HUES48 (cell line): ENCODE data around the gene AARS2.

Experiments
- H3K27ac ChIP-seq: one replicate; pipeline ENCODE4 v1.7.0; 2013; ENCODE audit warnings: low read depth, low read length, inconsistent platforms
- H3K27me3 ChIP-seq: 2 replicates; pipeline ENCODE4 v1.6.1; 2013; ENCODE audit warnings: mild to moderate bottlenecking, low read length; ENCODE audit not compliant: control insufficient read depth, insufficient read depth
- H3K36me3 ChIP-seq: 2 replicates; pipeline ENCODE4 v1.6.1; 2013; ENCODE audit warnings: low read length; ENCODE audit not compliant: control insufficient read depth, insufficient read depth
- H3K4me1 ChIP-seq: 2 replicates; pipeline ENCODE4 v1.6.1; 2013; ENCODE audit warnings: mild to moderate bottlenecking, low read length; ENCODE audit not compliant: control insufficient read depth, insufficient read depth
- H3K4me3 ChIP-seq: 2 replicates; pipeline ENCODE4 v1.5.1; 2013; ENCODE audit warnings: mild to moderate bottlenecking, low read depth, low read length
- H3K9ac ChIP-seq: 2 replicates; pipeline ENCODE4 v1.6.1; 2013; ENCODE audit warnings: mild to moderate bottlenecking, low read depth, low read length, moderate library complexity
- H3K9me3 ChIP-seq: 2 replicates; pipeline ENCODE4 v1.6.1; 2013; ENCODE audit warnings: low read length; ENCODE audit not compliant: control insufficient read depth, insufficient read depth

Gene AARS2

GRCh38 chr6:44260011-44260410 is 53.1 kb downstream of the AARS2 start:
- H3K9ac ChIP-seq, result no peak overlapping the region
- peaks cover 32% of the 10 kb centered on the region for H3K36me3 ChIP-seq
- no peaks in the 10 kb centered on the region for H3K9me3 ChIP-seq
- H3K4me3 ChIP-seq, result no peak overlapping the region
- peaks cover 4% of the 10 kb centered on the region; the same call in 1 of the 2 replicates for H3K27me3 ChIP-seq
- H3K27ac ChIP-seq, result no peak overlapping the region
- peaks cover 20% of the 10 kb centered on the region for H3K4me1 ChIP-seq

GRCh38 chr6:44258921-44259320 is 54.2 kb downstream of the AARS2 start:
- Histone ChIP-seq H3K4me1 (peaks cover 13% of the 10 kb centered on the region; the same call in 1 of the 2 replicates), H3K27me3 (no peaks in the 10 kb centered on the region), H3K36me3 (peaks cover 43% of the 10 kb centered on the region), H3K27ac (no peak overlapping the region), H3K9me3 (no peaks in the 10 kb centered on the region), H3K9ac (no peak overlapping the region), H3K4me3 (no peak overlapping the region)

GRCh38 chr6:44258325-44258863 is 54.8 kb downstream of the AARS2 start:
- no peak overlapping the region for H3K27ac ChIP-seq
- H3K4me3 ChIP-seq, result no peak overlapping the region
- peaks cover 48% of the 10 kb centered on the region for H3K36me3 ChIP-seq
- no peak overlapping the region for H3K9ac ChIP-seq
- no peaks in the 10 kb centered on the region for H3K27me3 ChIP-seq
- no peaks in the 10 kb centered on the region for H3K9me3 ChIP-seq
- H3K4me1 ChIP-seq, result peaks cover 7% of the 10 kb centered on the region; the same call in 1 of the 2 replicates

GRCh38 chr6:44257753-44258324 is 55.3 kb downstream of the AARS2 start:
- peak overlapping the region; percentile 91 for H3K27ac ChIP-seq
- H3K4me1 ChIP-seq, result peaks cover 5% of the 10 kb centered on the region; the same call in 1 of the 2 replicates
- peak overlapping the region; percentile 60; the same call in 1 of the 2 replicates for H3K9ac ChIP-seq
- peak overlapping the region; percentile 71 for H3K4me3 ChIP-seq
- no peaks in the 10 kb centered on the region for H3K27me3 ChIP-seq
- H3K9me3 ChIP-seq, result no peaks in the 10 kb centered on the region
- H3K36me3 ChIP-seq, result peaks cover 54% of the 10 kb centered on the region

GRCh38 chr6:44257025-44257752 is 56.0 kb downstream of the AARS2 start, which contains the start of gene SLC35B2:
SLC35B2 (minus strand) TSS chr6:44257528; CDS start chr6:44257410, 118 bp downstream.
- Histone ChIP-seq H3K4me1 (0 out of 2 replicates have a peak, but pooled peaks cover 5% of the 10 kb centered on the region), H3K4me3 (peak within 1 kb of the TSS; percentile 71), H3K27ac (peak within 1 kb of the TSS; percentile 91), H3K9me3 (no peaks in the 10 kb centered on the region), H3K27me3 (no peaks in the 10 kb centered on the region), H3K36me3 (peaks cover 60% of the 10 kb centered on the region), H3K9ac (peak within 1 kb of the TSS; percentile 80)

- H3K4me3 ChIP-seq, result peak overlapping the region; percentile 71
- no peaks in the 10 kb centered on the region for H3K9me3 ChIP-seq
- peak overlapping the region; percentile 91 for H3K27ac ChIP-seq
- peaks cover 65% of the 10 kb centered on the region for H3K36me3 ChIP-seq
- peak overlapping the region; percentile 80 for H3K9ac ChIP-seq
- H3K27me3 ChIP-seq, result no peaks in the 10 kb centered on the region
- 0 out of 2 replicates have a peak, but pooled peaks cover 5% of the 10 kb centered on the region for H3K4me1 ChIP-seq
These were observed 56.4 kb downstream of the AARS2 start for GRCh38 chr6:44256775-44257024.

- Histone ChIP-seq H3K27me3 (no peaks in the 10 kb centered on the region), H3K9me3 (no peaks in the 10 kb centered on the region), H3K36me3 (peaks cover 71% of the 10 kb centered on the region), H3K4me1 (0 out of 2 replicates have a peak, but pooled peaks cover 5% of the 10 kb centered on the region), H3K27ac (peak overlapping the region; percentile 91), H3K4me3 (peak overlapping the region; percentile 71), H3K9ac (peak overlapping the region; percentile 80)
These were observed 57.0 kb downstream of the AARS2 start for GRCh38 chr6:44255871-44256774.

- peak overlapping the region; percentile 43 for H3K27ac ChIP-seq
- 0 out of 2 replicates have a peak, but pooled peaks cover 5% of the 10 kb centered on the region for H3K4me1 ChIP-seq
- no peaks in the 10 kb centered on the region for H3K9me3 ChIP-seq
- H3K9ac ChIP-seq, result no peak overlapping the region
- H3K4me3 ChIP-seq, result no peak overlapping the region
- no peaks in the 10 kb centered on the region for H3K27me3 ChIP-seq
- H3K36me3 ChIP-seq, result peaks cover 76% of the 10 kb centered on the region
These were observed 57.9 kb downstream of the AARS2 start for GRCh38 chr6:44255105-44255808.

GRCh38 chr6:44254191-44255104 is 58.7 kb downstream of the AARS2 start:
- Histone ChIP-seq H3K27ac (peak overlapping the region; percentile 43), H3K4me3 (no peak overlapping the region), H3K4me1 (0 out of 2 replicates have a peak, but pooled peaks cover 5% of the 10 kb centered on the region), H3K9ac (no peak overlapping the region), H3K27me3 (no peaks in the 10 kb centered on the region), H3K9me3 (no peaks in the 10 kb centered on the region), H3K36me3 (peaks cover 76% of the 10 kb centered on the region)
